Uterus (tissue), 4 donors: Measurements from ENCODE around the gene R3HCC1L. TPM values are rescaled to one million over a fixed set of nuclear protein-coding genes. Genes with fewer than 3 reads are reported as not detected.

Experiments used
- DNase-seq, 2 donors: peaks; one replicate each; pipeline ENCODE4 v3.0.0-alpha.2; 2019 to 2020
- H3K27ac ChIP-seq, 2 donors: fragments of 200-600 bp; sonication (generic); 1 replicate in 1 of 2; 2 replicates in 1 of 2; pipeline ENCODE4 v1.5.1; 2016 to 2018
- H3K27me3 ChIP-seq, 2 donors: fragments of 200-600 bp; sonication (generic); one replicate each; pipeline ENCODE4 v1.5.1; 2018 to 2019; ENCODE audit warnings: control low read depth in 1 of 2
- H3K36me3 ChIP-seq, 2 donors: fragments of 200-600 bp; sonication (generic); one replicate each; pipeline ENCODE4 v1.5.1; 2019; ENCODE audit warnings: control low read depth in 1 of 2
- H3K4me1 ChIP-seq, 2 donors: fragments of 200-600 bp; sonication (generic); one replicate each; pipeline ENCODE4 v1.5.1; 2018 to 2019; ENCODE audit warnings: control low read depth in 1 of 2
- H3K4me3 ChIP-seq, 2 donors: fragments of 200-600 bp; sonication (generic); 1 replicate in 1 of 2; 2 replicates in 1 of 2; pipeline ENCODE4 v1.5.1; 2018 to 2019; ENCODE audit warnings: mild to moderate bottlenecking in 1 of 2
- H3K9me3 ChIP-seq, 2 donors: fragments of 200-600 bp; sonication (generic); one replicate each; pipeline ENCODE4 v1.5.1; 2019; ENCODE audit warnings: control low read depth in 1 of 2
- POLR2A ChIP-seq, 2 donors: fragments of 450-650 bp; IDR thresholded peaks; one replicate each; pipeline ENCODE4 v1.6.1; 2016; ENCODE audit warnings: antibody characterized with exemption in 2 of 2, mild to moderate bottlenecking in 1 of 2, moderate library complexity in 1 of 2
- intact Hi-C: fragments of 100-400 bp; cut with DNase I; formaldehyde crosslinking; loops from one replicate; pipeline ENCODE4 v1.15.1; 2023; ENCODE audit warnings: low total_unique reads
- total RNA-seq, 4 donors: library from RNA; depleted of rRNA in 3 of 4; stranded (reverse); fragments of >200 nt in 3 of 4; gene quantifications; one replicate each; pipeline versions ENCODE4 v1.1.0 to v1.2.4, GENCODE V29; 2014 to 2023
- TF ChIP-seq, protein P1 (sequence below), 4 experiments: fragments of 200-600 bp in 2 of 4; fragments of 450-650 bp in 2 of 4; sonication (generic) in 2 of 4; IDR thresholded peaks; one replicate each; pipeline ENCODE4 v1.5.1; 2016 to 2019; ENCODE audit warnings: antibody characterized with exemption in 4 of 4, mild to moderate bottlenecking in 2 of 4, moderate library complexity in 1 of 4
- donor health status: DM: yes; HTN: yes; CAD: no.

R3HCC1L gene
- total RNA-seq, 4 donors from 2014 or later, result 5.9 to 23.4 (median 10.8) TPM

DNA sequence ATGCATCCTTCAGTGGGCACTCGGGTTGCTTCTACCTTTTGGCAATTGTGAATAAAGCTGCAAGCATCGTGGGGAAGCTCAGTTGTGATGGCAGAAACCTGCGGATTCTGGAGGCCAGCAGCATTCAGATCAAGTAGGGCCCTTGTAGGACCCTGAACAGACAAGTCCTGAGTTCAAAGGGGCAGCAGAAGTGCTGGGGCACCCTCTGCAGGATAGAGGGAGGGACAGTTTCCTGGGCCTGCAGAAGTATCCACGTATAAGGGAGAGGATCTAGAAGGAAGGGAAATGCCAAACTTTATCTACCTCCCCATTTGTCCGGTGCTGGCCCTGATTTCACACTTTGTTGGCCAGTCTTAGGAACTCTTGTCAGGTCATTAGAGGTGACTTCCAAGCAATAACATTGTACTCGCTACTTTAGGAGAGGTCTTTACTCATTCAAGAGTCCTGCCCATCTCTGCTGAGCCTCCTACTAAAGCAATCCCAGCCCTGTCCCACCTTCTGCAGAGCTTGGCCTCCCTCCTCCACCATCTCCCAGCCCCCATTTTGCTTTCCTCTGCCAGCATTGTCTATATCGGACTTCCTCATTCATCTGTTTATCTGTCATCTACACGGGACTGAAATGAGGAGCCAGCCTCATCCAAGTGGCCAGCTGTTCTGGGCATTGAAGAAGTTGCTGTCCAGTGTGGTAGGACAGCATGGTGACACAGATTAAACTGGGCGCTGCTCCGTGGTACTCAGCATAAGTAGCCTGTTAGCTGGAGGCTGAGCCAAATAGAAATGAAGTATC is 26.6 kb upstream of the R3HCC1L start:
- Histone ChIP-seq H3K4me3 (no peak overlapping the region), H3K27me3 (no peaks in the 10 kb centered on the region)

DNA sequence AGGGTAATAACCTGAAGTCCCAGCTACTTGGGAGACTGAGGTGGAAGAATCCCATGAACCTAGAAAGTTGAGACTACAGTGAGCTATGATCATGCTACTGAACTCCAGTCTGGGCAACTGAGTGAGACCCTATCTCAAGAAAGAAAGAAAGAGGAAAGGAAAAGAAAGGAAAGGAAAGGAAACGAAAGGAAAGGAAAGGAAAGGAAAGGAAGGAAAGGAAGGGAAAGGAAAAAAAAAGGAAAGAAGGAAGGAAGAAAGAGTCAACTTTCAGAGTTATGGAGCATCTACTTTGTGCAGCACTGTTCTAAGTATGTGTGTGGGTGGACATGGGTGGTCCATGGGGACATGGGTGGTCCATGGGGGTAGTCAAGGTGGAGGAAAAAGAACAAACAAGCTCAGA is 24.1 kb upstream of the R3HCC1L start:
- no peak overlapping the region for H3K27ac ChIP-seq
- no peak for DNase-seq
- H3K36me3 ChIP-seq, result no peaks in the 10 kb centered on the region
- no peaks in the 10 kb centered on the region for H3K27me3 ChIP-seq
- intact Hi-C loops, result no loop called here
- no peak for TF ChIP-seq POLR2A (IDR thresholded peaks at IDR 0.05)
- TF ChIP-seq, protein P1, sequence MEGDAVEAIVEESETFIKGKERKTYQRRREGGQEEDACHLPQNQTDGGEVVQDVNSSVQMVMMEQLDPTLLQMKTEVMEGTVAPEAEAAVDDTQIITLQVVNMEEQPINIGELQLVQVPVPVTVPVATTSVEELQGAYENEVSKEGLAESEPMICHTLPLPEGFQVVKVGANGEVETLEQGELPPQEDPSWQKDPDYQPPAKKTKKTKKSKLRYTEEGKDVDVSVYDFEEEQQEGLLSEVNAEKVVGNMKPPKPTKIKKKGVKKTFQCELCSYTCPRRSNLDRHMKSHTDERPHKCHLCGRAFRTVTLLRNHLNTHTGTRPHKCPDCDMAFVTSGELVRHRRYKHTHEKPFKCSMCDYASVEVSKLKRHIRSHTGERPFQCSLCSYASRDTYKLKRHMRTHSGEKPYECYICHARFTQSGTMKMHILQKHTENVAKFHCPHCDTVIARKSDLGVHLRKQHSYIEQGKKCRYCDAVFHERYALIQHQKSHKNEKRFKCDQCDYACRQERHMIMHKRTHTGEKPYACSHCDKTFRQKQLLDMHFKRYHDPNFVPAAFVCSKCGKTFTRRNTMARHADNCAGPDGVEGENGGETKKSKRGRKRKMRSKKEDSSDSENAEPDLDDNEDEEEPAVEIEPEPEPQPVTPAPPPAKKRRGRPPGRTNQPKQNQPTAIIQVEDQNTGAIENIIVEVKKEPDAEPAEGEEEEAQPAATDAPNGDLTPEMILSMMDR (IDR thresholded peaks at IDR 0.05), result no peak
- no peak overlapping the region for H3K4me3 ChIP-seq
- H3K9me3 ChIP-seq, result no peaks in the 10 kb centered on the region
- H3K4me1 ChIP-seq, result no peaks in the 10 kb centered on the region

More for the DNA sequence above, 26.6 kb upstream of the R3HCC1L start:
- H3K9me3 ChIP-seq, result no peaks in the 10 kb centered on the region
- H3K4me1 ChIP-seq, result no peaks in the 10 kb centered on the region
- H3K27ac ChIP-seq, result no peak overlapping the region
- no peak for DNase-seq
- no peaks in the 10 kb centered on the region for H3K36me3 ChIP-seq
- no peak for TF ChIP-seq POLR2A (IDR thresholded peaks at IDR 0.05)
- TF ChIP-seq, protein P1 (IDR thresholded peaks at IDR 0.05), result no peak
- intact Hi-C loops, result no loop called here

DNA sequence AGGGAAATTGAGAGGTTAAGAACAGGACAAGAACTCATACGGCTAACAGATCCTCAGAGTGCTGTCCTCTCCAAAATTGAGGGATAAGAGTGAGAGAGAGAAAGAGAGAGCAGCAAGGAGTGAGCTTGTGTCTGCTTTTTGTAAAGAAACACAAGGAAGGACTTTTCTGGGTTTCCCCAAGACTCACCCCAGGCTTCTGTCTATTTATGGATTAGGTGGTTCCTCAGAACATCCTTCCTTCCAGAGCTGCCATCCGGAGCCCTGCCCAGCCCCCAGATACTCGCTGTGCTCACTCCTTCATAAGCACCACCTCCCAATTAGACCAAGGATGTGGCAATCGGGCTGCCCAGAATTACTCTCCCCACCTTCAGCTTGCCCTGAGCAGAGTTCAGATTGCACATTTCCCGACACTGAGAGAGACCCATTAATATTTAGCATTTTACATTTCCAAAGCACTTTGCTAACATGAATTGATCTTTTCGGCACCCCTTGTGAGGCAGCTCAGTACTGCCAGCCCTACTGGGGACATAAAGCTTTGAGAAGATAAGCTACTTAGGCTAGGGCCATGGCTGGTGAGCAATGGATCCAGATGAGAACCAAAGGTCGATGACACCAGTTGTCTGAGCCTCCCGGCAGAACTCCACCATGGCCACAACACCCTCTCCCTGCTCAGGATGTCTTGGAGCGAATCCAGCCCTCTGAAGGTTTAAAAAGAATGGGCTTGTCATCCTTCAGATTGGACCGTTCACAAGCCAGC is 19.2 kb upstream of the R3HCC1L start:
- no peak for DNase-seq
- Histone ChIP-seq H3K27ac (no peak overlapping the region), H3K36me3 (no peaks in the 10 kb centered on the region), H3K4me1 (no peaks in the 10 kb centered on the region), H3K27me3 (no peaks in the 10 kb centered on the region), H3K4me3 (no peak overlapping the region), H3K9me3 (no peaks in the 10 kb centered on the region)
- TF ChIP-seq, protein P1 (IDR thresholded peaks at IDR 0.05), result no peak
- TF ChIP-seq POLR2A (IDR thresholded peaks at IDR 0.05), result no peak
- intact Hi-C loops, result no loop called here

DNA sequence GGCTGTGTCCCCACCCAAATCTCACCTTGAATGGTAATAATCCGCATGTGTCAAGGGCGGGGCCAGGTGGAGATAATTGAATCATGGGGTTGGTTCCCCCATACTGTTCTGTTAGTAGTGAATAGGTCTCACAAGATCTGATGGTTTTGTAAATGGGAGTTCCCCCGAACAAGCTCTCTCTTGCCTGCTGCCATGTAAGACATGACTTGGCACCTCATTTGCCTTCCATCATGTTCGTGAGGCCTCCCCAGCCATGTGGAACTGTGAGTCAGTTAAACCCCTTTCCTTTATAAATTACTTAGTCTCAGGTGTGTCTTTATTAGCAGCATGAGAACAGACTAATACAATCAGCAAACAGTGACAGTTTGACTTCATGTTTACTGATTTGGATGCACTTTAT is 14.6 kb upstream of the R3HCC1L start:
- no peak for DNase-seq
- H3K27me3 ChIP-seq, result no peaks in the 10 kb centered on the region
- H3K9me3 ChIP-seq, result no peaks in the 10 kb centered on the region
- H3K36me3 ChIP-seq, result no peaks in the 10 kb centered on the region
- no peak overlapping the region for H3K27ac ChIP-seq
- intact Hi-C loops, result no loop called here
- H3K4me1 ChIP-seq, result no peaks in the 10 kb centered on the region
- H3K4me3 ChIP-seq, result no peak overlapping the region
- TF ChIP-seq, protein P1 (IDR thresholded peaks at IDR 0.05), result no peak
- TF ChIP-seq POLR2A (IDR thresholded peaks at IDR 0.05), result no peak
